Renal cortex interstitium (tissue), 11 donors: ENCODE data around the gene TACC2. TPM values are rescaled to one million over a fixed set of nuclear protein-coding genes. Genes with fewer than 3 reads are reported as not detected.
"Not testable (repeated sequence)": the region's sequence is repeated elsewhere in the genome, so short reads cannot be mapped to it uniquely, and the experiment has no call there.

Experiments
- DNase-seq, 11 donors: peaks; one replicate each; pipeline ENCODE4 v3.0.0-alpha.2; 2013; ENCODE audit warnings: low read depth in 9 of 11, low spot score in 4 of 11; ENCODE audit errors: extremely low read depth in 1 of 11
- polyA plus RNA-seq, 3 donors: library from polyadenylated mRNA; unstranded; fragments of 120-200 nt; gene quantifications; one replicate each; pipeline ENCODE4 v1.2.1, GENCODE V29; 2013; ENCODE audit not compliant: insufficient read length in 3 of 3

The TACC2 gene
- polyA plus RNA-seq, 3 donors: 42.0 to 55.4 (median 50.1) TPM

DNA sequence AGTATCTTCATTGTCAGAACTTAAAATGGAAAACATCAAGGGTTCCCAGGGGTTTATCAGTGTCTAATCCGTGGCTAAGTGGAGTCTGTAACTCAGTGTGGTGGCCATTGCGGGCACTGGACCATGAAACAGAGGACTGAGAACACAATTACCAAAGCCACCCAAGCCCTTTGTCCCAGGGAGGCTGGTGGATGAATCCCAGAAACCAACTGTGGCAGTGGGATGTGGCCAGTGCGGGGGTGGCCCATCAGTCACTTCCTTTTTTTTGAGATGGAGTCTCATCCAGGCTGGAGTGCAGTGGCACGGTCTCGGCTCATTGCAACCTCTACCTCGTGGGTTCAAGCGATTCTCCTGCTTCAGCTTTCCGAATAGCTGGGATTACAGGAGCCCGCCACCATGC is 61.8 kb downstream of the TACC2 start:
- DNase-seq: no peak

DNA sequence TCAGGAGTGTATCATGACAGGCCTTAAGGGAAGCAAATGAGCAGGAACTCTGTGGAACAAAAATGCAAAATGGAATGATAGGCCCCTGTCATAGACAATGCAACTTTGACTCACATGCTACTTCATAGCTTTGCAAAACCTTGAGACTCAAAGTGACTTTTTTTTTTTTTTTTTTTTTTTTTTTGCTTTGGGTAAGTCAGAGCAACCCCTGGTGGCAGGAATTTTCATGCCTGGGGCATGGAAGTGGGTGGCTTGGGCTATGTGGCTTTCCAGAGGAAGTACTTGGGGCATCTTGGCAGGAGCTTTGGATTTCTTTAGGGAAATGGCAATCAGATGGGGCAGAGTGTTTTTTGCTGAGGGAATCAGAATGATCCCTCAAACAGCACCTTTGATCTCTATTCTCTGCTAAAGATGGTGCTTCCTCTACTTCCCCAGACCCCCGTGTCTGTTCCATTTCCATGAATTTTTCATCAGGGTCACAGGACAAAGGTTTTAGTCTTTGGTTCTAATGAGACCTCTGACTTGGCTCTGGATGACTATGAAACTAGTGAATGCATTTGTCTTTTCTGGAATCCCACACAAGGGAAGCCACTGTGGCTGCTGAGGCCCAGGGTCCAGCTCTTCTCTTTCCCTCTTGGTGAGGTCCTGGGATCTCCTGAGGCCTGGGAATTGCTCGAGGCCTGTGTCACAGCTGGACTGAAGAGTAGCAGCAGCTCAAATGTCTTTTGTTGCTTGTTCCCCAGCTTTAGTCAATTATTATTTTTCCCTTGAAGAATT is 62.8 kb downstream of the TACC2 start:
- peak in 8 of 11 donors; percentile 32 to 63 (median 46) for DNase-seq

GRCh38 chr10:122052701-122053100 is 63.7 kb downstream of the TACC2 start:
- DNase-seq: no peak

GRCh38 chr10:122053314-122053713 is 64.4 kb downstream of the TACC2 start:
- DNase-seq: no peak

GRCh38 chr10:122054048-122055025 is 65.4 kb downstream of the TACC2 start:
- DNase-seq: no peak

- DNase-seq: no peak
Measured at GRCh38 chr10:122055252-122055651, 66.3 kb downstream of the TACC2 start.

DNA sequence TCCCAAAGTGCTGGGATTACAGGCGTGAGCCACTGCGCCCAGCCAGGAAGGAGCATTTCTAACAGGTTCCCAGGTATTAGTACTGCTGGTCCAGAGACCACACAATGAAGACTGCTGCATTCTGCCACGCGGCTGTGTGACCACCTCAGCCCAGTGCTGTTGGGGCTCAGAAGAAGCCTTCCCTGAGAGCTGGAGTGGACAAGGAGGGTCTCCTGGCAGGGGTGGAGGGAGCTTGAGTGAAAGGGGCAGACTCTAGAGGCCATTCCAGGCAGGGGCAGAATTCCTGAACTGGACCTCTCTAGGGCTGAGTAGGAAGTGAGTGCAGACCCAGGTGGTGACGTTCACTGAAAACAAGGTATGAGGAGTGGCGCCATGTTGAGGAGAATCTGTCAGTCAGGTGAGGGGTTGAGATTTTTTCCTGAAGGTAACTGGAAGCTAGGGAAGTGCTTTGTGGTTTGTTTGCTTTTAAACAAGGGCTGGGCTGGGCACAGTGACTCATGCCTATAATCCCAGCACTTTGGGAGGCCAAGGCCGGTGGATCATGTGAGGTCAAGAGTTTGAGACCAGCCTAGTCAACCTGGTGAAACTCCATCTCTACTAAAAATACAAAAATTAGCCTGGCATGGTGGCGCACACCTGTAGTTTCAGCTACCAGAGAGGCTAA is 67.6 kb downstream of the TACC2 start:
- DNase-seq: no peak

- no peak for DNase-seq
Measured at GRCh38 chr10:122057841-122058413, 69.0 kb downstream of the TACC2 start.

- DNase-seq: no peak
Measured at GRCh38 chr10:122060250-122060649, 71.3 kb downstream of the TACC2 start.

DNA sequence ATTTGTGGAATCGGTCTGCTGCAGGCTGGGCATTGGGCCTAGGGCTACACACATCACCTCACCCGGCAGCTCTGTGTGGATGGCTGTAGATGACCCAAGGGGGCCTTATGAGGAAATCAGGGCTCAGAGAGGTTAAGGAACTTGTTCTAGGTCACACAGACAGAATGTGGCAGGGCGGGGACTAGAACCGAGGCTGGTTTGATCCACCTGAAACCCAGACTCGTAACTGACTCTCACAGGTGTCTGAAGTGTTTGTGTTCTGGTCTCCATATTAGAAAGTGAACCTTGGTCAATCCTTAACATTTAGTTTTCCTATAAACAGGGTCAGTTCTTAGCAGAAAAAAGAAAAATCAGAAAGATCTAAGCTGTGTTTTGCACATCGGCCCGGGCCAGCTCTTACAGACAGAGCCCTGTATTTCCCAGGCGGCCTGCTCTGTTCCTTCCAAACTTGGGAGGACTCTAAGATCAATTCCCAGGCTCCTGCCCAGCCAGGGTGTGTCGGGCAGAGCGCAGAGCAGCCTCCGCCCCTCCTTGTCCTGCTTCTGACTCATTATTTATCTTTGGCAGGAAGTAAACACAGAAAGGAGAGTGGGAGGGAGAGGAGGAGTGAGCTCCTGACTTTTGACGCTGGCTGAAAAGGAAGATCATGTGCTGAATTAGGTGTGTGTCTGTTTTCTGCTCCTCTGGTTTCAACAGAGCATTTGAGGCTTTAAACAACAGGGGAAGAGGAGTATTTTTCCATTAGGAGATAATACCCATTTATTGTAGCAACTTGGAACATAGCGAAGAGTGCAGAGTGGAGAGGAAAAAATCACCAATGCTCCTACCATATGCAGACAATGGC is 74.1 kb downstream of the TACC2 start:
- DNase-seq: peak in 10 of 11 donors; percentile 36 to 76 (median 56)

- DNase-seq: not testable (repeated sequence)
Measured at GRCh38 chr10:122066337-122066939, 77.5 kb downstream of the TACC2 start.

GRCh38 chr10:122068844-122069243 is 79.9 kb downstream of the TACC2 start:
- no peak for DNase-seq

DNA sequence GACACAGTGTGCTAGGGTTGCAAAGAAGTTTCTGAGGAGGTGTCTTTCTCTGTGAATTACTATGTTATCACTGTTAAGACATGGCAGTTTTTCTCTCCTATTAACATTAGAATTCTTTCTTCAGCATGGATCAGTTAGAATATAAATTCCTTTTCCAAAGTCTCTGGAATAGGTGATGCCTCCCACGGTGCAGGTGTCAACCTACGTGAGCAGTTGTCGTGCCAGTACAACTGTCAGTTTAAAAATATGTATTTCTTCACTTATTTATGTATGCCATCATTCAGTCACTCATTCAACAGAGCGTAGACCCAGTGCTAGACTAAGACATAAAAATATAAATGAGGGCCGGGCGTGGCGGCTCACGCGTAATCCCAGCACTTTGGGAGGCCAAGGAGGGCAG is 83.5 kb downstream of the TACC2 start:
- no peak for DNase-seq

DNA sequence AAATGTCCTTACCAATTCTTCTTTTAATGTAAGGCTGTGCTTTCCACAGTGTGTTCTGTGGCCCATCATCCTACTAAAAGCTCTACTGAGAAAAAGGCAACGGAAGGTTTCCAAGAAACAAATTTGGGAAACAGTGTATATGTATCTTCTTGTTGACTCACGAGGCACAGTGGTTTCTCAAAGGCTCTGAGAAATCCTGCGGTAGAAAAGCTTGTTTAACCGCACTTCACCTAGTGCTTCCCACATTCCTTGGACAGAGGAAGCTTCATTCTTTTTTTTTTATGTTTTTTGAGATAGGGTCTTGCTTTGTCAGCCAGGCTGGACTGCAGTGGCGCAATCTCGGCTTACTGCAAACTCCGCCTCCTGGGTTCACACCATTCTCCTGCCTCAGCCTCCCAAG is 84.5 kb downstream of the TACC2 start:
- no peak for DNase-seq

DNA sequence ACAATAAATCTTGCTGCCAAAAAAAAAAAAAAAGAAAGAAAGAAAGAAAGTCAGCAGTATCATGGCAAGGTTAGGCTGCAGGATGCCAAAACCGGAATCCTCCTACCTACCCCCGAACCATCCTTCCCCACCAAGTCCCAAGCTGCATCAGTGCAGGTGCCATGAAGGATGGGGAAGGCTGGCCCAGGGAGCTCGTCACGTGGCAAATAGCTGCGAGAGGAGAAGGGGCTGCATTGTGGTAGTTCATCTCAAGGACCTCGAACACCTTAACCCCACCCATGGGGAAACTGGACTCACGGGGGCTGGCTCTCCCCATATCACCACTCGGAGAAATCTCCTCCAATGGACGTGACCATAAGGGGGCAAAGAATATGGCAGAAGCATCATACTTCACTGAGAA is 86.2 kb downstream of the TACC2 start:
- no peak for DNase-seq

- not testable (repeated sequence) for DNase-seq
Measured at GRCh38 chr10:122075876-122076275, 86.9 kb downstream of the TACC2 start.

DNA sequence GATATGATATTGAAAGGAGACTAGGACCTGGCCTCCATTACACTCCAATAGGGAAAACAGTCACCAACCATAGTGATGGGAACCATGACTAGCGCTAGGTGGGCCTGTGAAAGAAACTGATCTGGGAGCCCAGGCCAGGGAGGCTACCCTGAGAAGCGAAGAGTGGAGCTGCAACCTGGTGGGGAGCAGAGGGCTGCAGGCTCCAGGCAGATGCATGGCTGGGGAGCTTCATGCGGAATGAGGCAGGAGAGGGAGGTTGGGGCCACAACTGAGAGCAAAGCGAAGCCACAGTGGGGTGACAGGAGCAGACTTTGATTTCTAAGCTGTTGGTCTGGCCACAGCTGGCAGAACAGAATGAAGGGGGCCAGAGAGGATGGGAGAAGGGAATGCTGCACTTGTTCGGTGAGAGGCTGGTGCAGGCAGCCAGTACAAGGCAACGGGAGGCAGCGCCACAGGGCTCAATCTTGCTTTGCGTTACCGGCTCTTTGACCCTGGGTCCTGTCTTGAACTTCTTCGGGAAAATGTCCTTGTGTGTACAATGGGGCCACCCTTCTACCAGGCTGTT is 88.4 kb downstream of the TACC2 start:
- DNase-seq: no peak

- DNase-seq: no peak
Measured at GRCh38 chr10:122078326-122078725, 89.4 kb downstream of the TACC2 start.
